ENCODE results near the gene GRID1. TPM values are rescaled to one million over a fixed set of nuclear protein-coding genes. Genes with fewer than 3 reads are reported as not detected.

Gene GRID1
- polyA plus RNA-seq, 1 of the 3 experiments (the other 2 are of a cell fraction) = 0.13 TPM

DNA sequence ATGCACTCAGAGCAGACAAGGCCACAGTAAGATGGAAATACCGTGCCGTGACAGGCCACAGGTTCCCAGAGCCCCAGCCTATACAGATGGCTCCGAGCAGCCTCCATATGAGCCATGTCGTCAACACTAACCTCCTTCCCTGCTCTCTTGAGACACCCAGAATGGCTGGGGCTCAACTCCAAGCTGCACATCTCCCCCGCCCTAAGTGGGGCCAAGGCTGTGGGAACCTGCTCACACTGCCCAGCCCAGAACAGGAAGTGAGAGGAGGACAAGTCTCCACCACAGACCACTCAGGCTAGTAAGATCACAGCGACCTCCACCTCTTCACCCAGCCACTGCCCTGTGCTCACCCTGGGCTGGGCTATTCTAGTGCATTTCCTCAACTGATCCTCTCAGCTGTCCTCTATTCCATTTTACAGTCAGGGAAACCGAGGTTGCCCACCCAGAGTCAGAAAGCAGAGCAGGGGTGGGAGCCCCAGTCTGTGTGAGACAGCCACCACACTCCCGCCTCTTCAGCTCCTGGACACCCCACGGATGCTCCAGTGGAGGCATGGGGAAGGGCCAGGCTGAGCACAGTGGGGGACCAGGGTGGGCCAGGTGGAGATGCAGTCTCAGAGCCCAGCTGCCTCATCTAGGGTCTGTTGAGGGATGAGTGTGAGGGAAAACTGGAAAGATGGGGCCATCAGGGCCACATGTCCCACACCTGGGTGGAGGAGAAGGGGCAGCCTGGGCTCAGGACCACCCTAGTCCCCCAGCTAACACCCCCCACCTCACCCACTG, 11.6 kb downstream of the GRID1 start:
- Histone ChIP-seq H3K27me3 (ENCODE audit: insufficient read depth) (no peaks in the 10 kb centered on the region), H3F3A (replicated peaks; ENCODE audit: insufficient read depth) (no peaks in the 10 kb centered on the region), H3K4me1 (ENCODE audit: control insufficient read depth in 1 of 2, insufficient read depth in 2 of 2, low read depth in 1 of 2, low read length in 1 of 2) (peaks cover 0 to 7% of the 10 kb centered on the region in 2 experiments; a peak in 1 of 4 replicates), H2AFZ (ENCODE audit: low read depth) (no peak overlapping the region), H3K79me2 (ENCODE audit: insufficient read depth) (no peaks in the 10 kb centered on the region), H3K9me2 (no peaks in the 10 kb centered on the region), H3K36me3 (replicated peaks in 1 of 2; ENCODE audit: control insufficient read depth in 1 of 2, insufficient read depth in 2 of 2, low read length in 1 of 2) (no peaks in the 10 kb centered on the region), H3K4me2 (no peak overlapping the region), H3K9ac (no peak overlapping the region), H4K20me1 (ENCODE audit: insufficient read depth) (no peaks in the 10 kb centered on the region), H3K27ac (ENCODE audit: low read depth in 2 of 2, low read length in 1 of 2) (no peak overlapping the region), H3K4me3 (ENCODE audit: low read depth in 2 of 2, low read length in 1 of 2) (no peak overlapping the region), H3K9me3 (no peaks in the 10 kb centered on the region)
- WGBS (ENCODE audit: low lambda C conversion rate) = 44% methylated on average over 4 of the region's 9 CpGs
- POLR2A ChIA-PET = no interaction called here
- no peak for DNase-seq
- CTCF ChIA-PET = interaction anchor here (1.1 to 1.2 kb wide), 2 partner anchors 9 to 62 kb away, joined by 3 read pairs; no protein-coding TSS in a partner anchor
- TF ChIP-seq, protein P1, sequence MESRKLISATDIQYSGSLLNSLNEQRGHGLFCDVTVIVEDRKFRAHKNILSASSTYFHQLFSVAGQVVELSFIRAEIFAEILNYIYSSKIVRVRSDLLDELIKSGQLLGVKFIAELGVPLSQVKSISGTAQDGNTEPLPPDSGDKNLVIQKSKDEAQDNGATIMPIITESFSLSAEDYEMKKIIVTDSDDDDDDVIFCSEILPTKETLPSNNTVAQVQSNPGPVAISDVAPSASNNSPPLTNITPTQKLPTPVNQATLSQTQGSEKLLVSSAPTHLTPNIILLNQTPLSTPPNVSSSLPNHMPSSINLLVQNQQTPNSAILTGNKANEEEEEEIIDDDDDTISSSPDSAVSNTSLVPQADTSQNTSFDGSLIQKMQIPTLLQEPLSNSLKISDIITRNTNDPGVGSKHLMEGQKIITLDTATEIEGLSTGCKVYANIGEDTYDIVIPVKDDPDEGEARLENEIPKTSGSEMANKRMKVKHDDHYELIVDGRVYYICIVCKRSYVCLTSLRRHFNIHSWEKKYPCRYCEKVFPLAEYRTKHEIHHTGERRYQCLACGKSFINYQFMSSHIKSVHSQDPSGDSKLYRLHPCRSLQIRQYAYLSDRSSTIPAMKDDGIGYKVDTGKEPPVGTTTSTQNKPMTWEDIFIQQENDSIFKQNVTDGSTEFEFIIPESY (IDR thresholded peaks at IDR 0.05; ENCODE audit: borderline replicate concordance, low read depth) = no peak
- no peak for TF ChIP-seq MXI1 (IDR thresholded peaks at IDR 0.05; ENCODE audit: low read depth, low read length)
- no peak for TF ChIP-seq NFIC (IDR thresholded peaks at IDR 0.05; ENCODE audit: borderline replicate concordance)
- no peak for TF ChIP-seq EZH2phosphoT487 (IDR thresholded peaks at IDR 0.05; ENCODE audit: borderline replicate concordance, low read depth)
- no peak for TF ChIP-seq SMC3 (IDR thresholded peaks at IDR 0.05; ENCODE audit: low read depth, low read length)
- no peak for TF ChIP-seq GATA2 (CRISPR knock-in tag; IDR thresholded peaks at IDR 0.05)
- no peak for TF ChIP-seq FOXJ3 (CRISPR knock-in tag; IDR thresholded peaks at IDR 0.05)
- TF ChIP-seq, protein P2, sequence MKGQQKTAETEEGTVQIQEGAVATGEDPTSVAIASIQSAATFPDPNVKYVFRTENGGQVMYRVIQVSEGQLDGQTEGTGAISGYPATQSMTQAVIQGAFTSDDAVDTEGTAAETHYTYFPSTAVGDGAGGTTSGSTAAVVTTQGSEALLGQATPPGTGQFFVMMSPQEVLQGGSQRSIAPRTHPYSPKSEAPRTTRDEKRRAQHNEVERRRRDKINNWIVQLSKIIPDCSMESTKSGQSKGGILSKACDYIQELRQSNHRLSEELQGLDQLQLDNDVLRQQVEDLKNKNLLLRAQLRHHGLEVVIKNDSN (IDR thresholded peaks at IDR 0.05; ENCODE audit: borderline replicate concordance, low read depth) = no peak
- TF ChIP-seq CTCF (IDR thresholded peaks at IDR 0.05) = no peak
- no peak for TF ChIP-seq SIN3A (IDR thresholded peaks at IDR 0.05; ENCODE audit: borderline replicate concordance, low read depth, low read length)
- TF ChIP-seq POLR2AphosphoS5 (IDR thresholded peaks at IDR 0.05; ENCODE audit: low read depth, low read length) = no peak
- TF ChIP-seq YY1 (IDR thresholded peaks at IDR 0.05; ENCODE audit: low read depth) = no peak
- no peak for TF ChIP-seq FOXM1 (IDR thresholded peaks at IDR 0.05; ENCODE audit: low read depth)
- TF ChIP-seq MEF2A (IDR thresholded peaks at IDR 0.05; ENCODE audit: borderline replicate concordance, low read depth) = no peak
- no peak for TF ChIP-seq TAF1 (IDR thresholded peaks at IDR 0.05; ENCODE audit: borderline replicate concordance, low read depth, low read length)
- TF ChIP-seq FOSL2 (IDR thresholded peaks at IDR 0.05; ENCODE audit: borderline replicate concordance, low read depth) = no peak
- TF ChIP-seq RXRA (IDR thresholded peaks at IDR 0.05; ENCODE audit: borderline replicate concordance, low read depth) = no peak
- no peak for TF ChIP-seq RAD21 (IDR thresholded peaks at IDR 0.05; ENCODE audit: low read length)
- TF ChIP-seq, protein P3, sequence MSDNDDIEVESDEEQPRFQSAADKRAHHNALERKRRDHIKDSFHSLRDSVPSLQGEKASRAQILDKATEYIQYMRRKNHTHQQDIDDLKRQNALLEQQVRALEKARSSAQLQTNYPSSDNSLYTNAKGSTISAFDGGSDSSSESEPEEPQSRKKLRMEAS (IDR thresholded peaks at IDR 0.05; ENCODE audit: low read depth) = no peak
- no peak for TF ChIP-seq CHD2 (IDR thresholded peaks at IDR 0.05; ENCODE audit: low read length, partially characterized antibody)
